ENCODE results near the gene CARMIL1.

The CARMIL1 gene

GRCh38 chr6:25637960-25638434 is 358.8 kb downstream of the CARMIL1 start:
- H3K4me3 ChIP-seq (ENCODE audit: low read length) = no peak overlapping the region
- TF ChIP-seq CTCF (conservative IDR thresholded peaks at IDR 0.05; ENCODE audit: low read length) = no peak
- DNase-seq (ENCODE audit: low read depth) = no peak

- TF ChIP-seq CTCF (conservative IDR thresholded peaks at IDR 0.05; ENCODE audit: low read length) = no peak
- H3K4me3 ChIP-seq (ENCODE audit: low read length) = no peak overlapping the region
- DNase-seq (ENCODE audit: low read depth) = no peak
These were observed 360.5 kb downstream of the CARMIL1 start for GRCh38 chr6:25639653-25640052.

GRCh38 chr6:25640446-25640845 is 361.3 kb downstream of the CARMIL1 start:
- DNase-seq (ENCODE audit: low read depth) = no peak
- H3K4me3 ChIP-seq (ENCODE audit: low read length) = no peak overlapping the region
- no peak for TF ChIP-seq CTCF (conservative IDR thresholded peaks at IDR 0.05; ENCODE audit: low read length)

GRCh38 chr6:25640891-25641290 is 361.7 kb downstream of the CARMIL1 start:
- H3K4me3 ChIP-seq (ENCODE audit: low read length) = no peak overlapping the region
- no peak for DNase-seq (ENCODE audit: low read depth)
- no peak for TF ChIP-seq CTCF (conservative IDR thresholded peaks at IDR 0.05; ENCODE audit: low read length)

GRCh38 chr6:25641377-25641776 is 362.2 kb downstream of the CARMIL1 start:
- no peak overlapping the region for H3K4me3 ChIP-seq (ENCODE audit: low read length)
- TF ChIP-seq CTCF (conservative IDR thresholded peaks at IDR 0.05; ENCODE audit: low read length) = no peak
- no peak for DNase-seq (ENCODE audit: low read depth)

GRCh38 chr6:25641940-25642666 is 362.9 kb downstream of the CARMIL1 start:
- H3K4me3 ChIP-seq (ENCODE audit: low read length) = no peak overlapping the region
- no peak for DNase-seq (ENCODE audit: low read depth)
- TF ChIP-seq CTCF (conservative IDR thresholded peaks at IDR 0.05; ENCODE audit: low read length) = no peak

DNA sequence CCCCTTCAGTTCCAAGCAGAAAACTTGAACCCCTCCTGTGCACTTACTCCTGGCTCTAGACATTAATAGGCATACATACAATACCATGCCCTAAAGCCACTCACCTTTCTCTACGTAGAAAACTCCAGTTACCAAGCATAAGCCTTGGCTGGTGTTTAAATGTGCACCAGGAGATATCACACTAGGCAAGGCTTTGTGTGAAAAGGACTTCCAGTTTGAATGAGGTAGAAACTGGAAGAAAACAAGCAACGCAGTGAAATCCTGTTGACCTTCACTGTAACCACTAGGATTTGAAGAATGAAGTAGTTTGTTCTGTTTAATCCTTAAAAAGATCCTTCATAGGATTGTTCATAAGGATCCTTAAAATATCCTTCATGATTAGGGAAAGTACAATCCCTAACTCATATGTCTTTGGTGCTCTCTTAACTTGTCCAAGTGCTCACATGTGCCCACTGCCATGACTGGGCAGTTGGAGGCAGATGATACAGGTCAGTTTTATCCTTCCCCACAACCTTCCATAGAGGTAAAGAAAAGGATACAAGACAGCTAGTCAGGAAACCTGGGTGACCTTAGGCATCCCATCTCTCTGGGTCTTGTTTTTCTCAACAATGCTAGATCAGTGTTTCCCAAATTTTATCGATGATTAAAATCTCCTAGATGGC is 363.6 kb downstream of the CARMIL1 start:
- DNase-seq (ENCODE audit: low read depth) = no peak
- H3K4me3 ChIP-seq (ENCODE audit: low read length) = no peak overlapping the region
- TF ChIP-seq CTCF (conservative IDR thresholded peaks at IDR 0.05; ENCODE audit: low read length) = no peak
